GM12875 (cell line): Measurements from ENCODE around the gene ULBP2.
"Not testable (repeated sequence)": the region's sequence is repeated elsewhere in the genome, so short reads cannot be mapped to it uniquely, and the experiment has no call there.

Source experiments
- H3K4me3 ChIP-seq: one replicate; pipeline ENCODE4 v1.5.1; 2011; ENCODE audit warnings: low read depth, low read length, control low read depth
- CTCF ChIP-seq: IDR thresholded peaks from 2 replicates; pipeline ENCODE4 v1.5.1; 2011; ENCODE audit warnings: low read depth, mild to moderate bottlenecking, control low read depth, inconsistent platforms, low read length, moderate library complexity, borderline replicate concordance; ENCODE audit not compliant: insufficient read depth

Gene ULBP2

GRCh38 chr6:149961728-149962425 lies 20.1 kb downstream of the ULBP2 start:
- no peak for TF ChIP-seq CTCF

GRCh38 chr6:149962461-149963211 lies 20.8 kb downstream of the ULBP2 start:
- H3K4me3 ChIP-seq: no peak overlapping the region
- no peak for TF ChIP-seq CTCF

More at GRCh38 chr6:149961728-149962425, 20.1 kb downstream of the ULBP2 start:
- no peak overlapping the region for H3K4me3 ChIP-seq

GRCh38 chr6:149963212-149963461 lies 21.3 kb downstream of the ULBP2 start:
- no peak for TF ChIP-seq CTCF
- no peak overlapping the region for H3K4me3 ChIP-seq

- H3K4me3 ChIP-seq: no peak within 1 kb of the TSS
Observed at GRCh38 chr6:149963462-149964307, 21.9 kb downstream of the ULBP2 start, which contains the start of gene ULBP1. Gene ULBP1 (plus strand): TSS chr6:149963943. CDS start chr6:149964050, 107 bp downstream.

GRCh38 chr6:149964308-149965193 lies 22.7 kb downstream of the ULBP2 start:
- TF ChIP-seq CTCF: no peak
- no peak overlapping the region for H3K4me3 ChIP-seq

More at GRCh38 chr6:149963462-149964307, 21.9 kb downstream of the ULBP2 start, which contains the start of gene ULBP1:
- no peak for TF ChIP-seq CTCF

- no peak overlapping the region for H3K4me3 ChIP-seq
- no peak for TF ChIP-seq CTCF
Observed at GRCh38 chr6:149965194-149966020, 23.6 kb downstream of the ULBP2 start.

- H3K4me3 ChIP-seq: not testable (repeated sequence)
Observed at GRCh38 chr6:149966319-149966718, 24.5 kb downstream of the ULBP2 start.
